ENCODE measurements around the gene ADAMTSL5. TPM values are rescaled to one million over a fixed set of nuclear protein-coding genes. Genes with fewer than 3 reads are reported as not detected.

The ADAMTSL5 gene
- total RNA-seq, 1 donor from 2014 or later: 0.43 TPM

- H3K4me3 ChIP-seq: no peak overlapping the region
- no peaks in the 10 kb centered on the region for H3K27me3 ChIP-seq
- no peaks in the 10 kb centered on the region for H3K36me3 ChIP-seq
- no peak for DNase-seq (ENCODE audit: low spot score in 2 of 2)
- intact Hi-C loops (cut with DNase I): no loop called here
- H3K4me1 ChIP-seq: peaks cover 2 to 11% of the 10 kb centered on the region in 2 donors
- H3K27ac ChIP-seq: no peak overlapping the region
- TF ChIP-seq CTCF (IDR thresholded peaks at IDR 0.05): no peak
- H3K9me3 ChIP-seq: no peaks in the 10 kb centered on the region
Observed at GRCh38 chr19:1516395-1516753, 3.6 kb upstream of the ADAMTSL5 start.

GRCh38 chr19:1514986-1515721 lies 2.3 kb upstream of the ADAMTSL5 start:
- intact Hi-C loops (cut with DNase I): loop anchor here (5.0 kb wide), 1 partner anchor 78 kb away; the partner anchor contains the start of gene RPS15

GRCh38 chr19:1514295-1514661 lies 1.5 kb upstream of the ADAMTSL5 start:
- no peaks in the 10 kb centered on the region for H3K27me3 ChIP-seq
- H3K9me3 ChIP-seq: no peaks in the 10 kb centered on the region
- intact Hi-C loops (cut with DNase I): loop anchor here (5.0 kb wide), 1 partner anchor 77 kb away; the partner anchor contains the start of gene RPS15
- H3K4me3 ChIP-seq: no peak overlapping the region
- peaks cover 2 to 11% of the 10 kb centered on the region in 2 donors for H3K4me1 ChIP-seq
- H3K36me3 ChIP-seq: no peaks in the 10 kb centered on the region
- no peak for TF ChIP-seq CTCF (IDR thresholded peaks at IDR 0.05)
- DNase-seq (ENCODE audit: low spot score in 2 of 2): no peak
- H3K27ac ChIP-seq: no peak overlapping the region

More at GRCh38 chr19:1514986-1515721, 2.3 kb upstream of the ADAMTSL5 start:
- peaks cover 2 to 11% of the 10 kb centered on the region in 2 donors for H3K4me1 ChIP-seq
- no peaks in the 10 kb centered on the region for H3K9me3 ChIP-seq
- H3K27me3 ChIP-seq: no peaks in the 10 kb centered on the region
- TF ChIP-seq CTCF (IDR thresholded peaks at IDR 0.05): no peak
- no peaks in the 10 kb centered on the region for H3K36me3 ChIP-seq
- DNase-seq (ENCODE audit: low spot score in 2 of 2): no peak
- no peak overlapping the region for H3K27ac ChIP-seq
- H3K4me3 ChIP-seq: no peak overlapping the region

GRCh38 chr19:1513499-1514294 lies 878 bp upstream of the ADAMTSL5 start:
- no peak for DNase-seq (ENCODE audit: low spot score in 2 of 2)
- Histone ChIP-seq H3K27ac (peak overlapping the region; percentile 75 to 78), H3K36me3 (no peaks in the 10 kb centered on the region), H3K4me1 (peaks cover 2 to 11% of the 10 kb centered on the region in 2 donors), H3K27me3 (no peaks in the 10 kb centered on the region), H3K4me3 (peak overlapping the region; percentile 62 to 73), H3K9me3 (no peaks in the 10 kb centered on the region)
- intact Hi-C loops (cut with DNase I): loop anchor here (5.0 kb wide), 1 partner anchor 76 kb away; the partner anchor contains the start of gene RPS15
- peak; percentile 51 to 73 (median 68) for TF ChIP-seq CTCF (IDR thresholded peaks at IDR 0.05)

- DNase-seq (ENCODE audit: low spot score in 2 of 2): no peak
- Histone ChIP-seq H3K9me3 (no peaks in the 10 kb centered on the region), H3K36me3 (no peaks in the 10 kb centered on the region), H3K4me1 (peaks cover 9 to 11% of the 10 kb centered on the region in 2 donors), H3K4me3 (peak overlapping the region in 1 of 2 donors; percentile 73), H3K27ac (peak overlapping the region in 1 of 2 donors; percentile 75), H3K27me3 (no peaks in the 10 kb centered on the region)
- no peak for TF ChIP-seq CTCF (IDR thresholded peaks at IDR 0.05)
- intact Hi-C loops (cut with DNase I): loop anchor here (5.0 kb wide), 1 partner anchor 74 kb away; the partner anchor contains the start of gene RPS15
Observed at GRCh38 chr19:1511318-1512317, 1.2 kb downstream of the ADAMTSL5 start.

Measured in ascending aorta (tissue), 2 donors.